ENCODE data around the gene SMIM41. TPM values are rescaled to one million over a fixed set of nuclear protein-coding genes. Genes with fewer than 3 reads are reported as not detected.

Gene SMIM41
- total and polyA plus RNA-seq, 8 donors, result 0.47 to 6.9 (median 3.7) TPM

GRCh38 chr12:52035190-52035589 is 44.3 kb upstream of the SMIM41 start:
- no peak for ATAC-seq
- peak in 1 of 4 donors; percentile 13 for DNase-seq
- Histone ChIP-seq H3K4me1 (peaks cover 18 to 60% of the 10 kb centered on the region in 2 donors), H3K9me3 (no peaks in the 10 kb centered on the region), H3K27ac (no peak overlapping the region), H3K27me3 (peaks cover 0 to 27% of the 10 kb centered on the region in 2 donors), H3K4me3 (no peak overlapping the region), H3K36me3 (no peaks in the 10 kb centered on the region)
- intact Hi-C loops (cut with DNase I), result no loop called here
- TF ChIP-seq CTCF (IDR thresholded peaks at IDR 0.05), result no peak

- ATAC-seq, result no peak
- H3K9me3 ChIP-seq, result no peaks in the 10 kb centered on the region
These were observed 43.6 kb upstream of the SMIM41 start for GRCh38 chr12:52035926-52036325.

GRCh38 chr12:52036587-52037171 is 42.8 kb upstream of the SMIM41 start:
- DNase-seq (peak; percentile 80 to 94 (median 92)), ATAC-seq (peak; percentile 64)
- no peaks in the 10 kb centered on the region for H3K36me3 ChIP-seq
- H3K4me3 ChIP-seq, result peak overlapping the region; percentile 3 to 61
- no peak for TF ChIP-seq CTCF (IDR thresholded peaks at IDR 0.05)
- intact Hi-C loops (cut with DNase I), result no loop called here
- H3K27ac ChIP-seq, result peak overlapping the region; percentile 68 to 88
- peaks cover 0 to 27% of the 10 kb centered on the region in 2 donors for H3K27me3 ChIP-seq
- peaks cover 18 to 60% of the 10 kb centered on the region in 2 donors for H3K4me1 ChIP-seq
- H3K9me3 ChIP-seq, result no peaks in the 10 kb centered on the region

More at GRCh38 chr12:52035926-52036325, 43.6 kb upstream of the SMIM41 start:
- no peak for TF ChIP-seq CTCF (IDR thresholded peaks at IDR 0.05)
- Histone ChIP-seq H3K4me1 (peaks cover 18 to 60% of the 10 kb centered on the region in 2 donors), H3K27me3 (peaks cover 0 to 27% of the 10 kb centered on the region in 2 donors), H3K27ac (peak overlapping the region; percentile 68 to 88), H3K4me3 (no peak overlapping the region), H3K36me3 (no peaks in the 10 kb centered on the region)
- intact Hi-C loops (cut with DNase I), result no loop called here
- DNase-seq, result no peak

GRCh38 chr12:52037248-52037861 is 42.1 kb upstream of the SMIM41 start:
- peak in 3 of 4 donors; percentile 65 to 82 (median 79) for DNase-seq
- Histone ChIP-seq H3K27ac (peak overlapping the region; percentile 75 to 90), H3K36me3 (no peaks in the 10 kb centered on the region), H3K4me1 (peaks cover 18 to 55% of the 10 kb centered on the region in 2 donors), H3K27me3 (peaks cover 0 to 27% of the 10 kb centered on the region in 2 donors), H3K4me3 (peak overlapping the region; percentile 61 to 68), H3K9me3 (no peaks in the 10 kb centered on the region)
- no peak for ATAC-seq
- intact Hi-C loops (cut with DNase I), result no loop called here
- no peak for TF ChIP-seq CTCF (IDR thresholded peaks at IDR 0.05)

GRCh38 chr12:52038447-52038846 is 41.1 kb upstream of the SMIM41 start:
- H3K4me1 ChIP-seq, result peaks cover 15 to 58% of the 10 kb centered on the region in 2 donors
- ATAC-seq (peak; percentile 28), DNase-seq (no peak)
- TF ChIP-seq CTCF (IDR thresholded peaks at IDR 0.05), result no peak
- H3K4me3 ChIP-seq, result peak overlapping the region; percentile 61 to 68
- no peaks in the 10 kb centered on the region for H3K9me3 ChIP-seq
- H3K36me3 ChIP-seq, result no peaks in the 10 kb centered on the region
- intact Hi-C loops (cut with DNase I), result no loop called here
- peaks cover 0 to 27% of the 10 kb centered on the region in 2 donors for H3K27me3 ChIP-seq
- peak overlapping the region in 1 of 2 donors; percentile 90 for H3K27ac ChIP-seq

All from left lung (tissue), 10 donors.